Activated T-helper 1 cell treated with anti-CD3 and anti-CD28 coated beads, Interleukin-2, amount 50 U/mL, for 16 hours (primary cell): ENCODE measurements around the gene YTHDF2.

Experiments used
- DNase-seq, 2 donors: peaks; one replicate each; pipeline ENCODE4 v3.0.0-alpha.2; 2020; ENCODE audit warnings: low read depth in 1 of 2, low spot score in 1 of 2

The YTHDF2 gene

GRCh38 chr1:28796352-28797211, 59.8 kb downstream of the YTHDF2 start:
- no peak for DNase-seq

GRCh38 chr1:28800324-28800723, 63.6 kb downstream of the YTHDF2 start:
- no peak for DNase-seq

- DNase-seq: no peak
Observed at GRCh38 chr1:28801461-28801860, 64.7 kb downstream of the YTHDF2 start.

- DNase-seq: no peak
Observed at GRCh38 chr1:28803051-28803450, 66.3 kb downstream of the YTHDF2 start.

- DNase-seq: no peak
Observed at GRCh38 chr1:28803662-28804061, 66.9 kb downstream of the YTHDF2 start.

- no peak for DNase-seq
Observed at GRCh38 chr1:28804071-28804470, 67.3 kb downstream of the YTHDF2 start.

- no peak for DNase-seq
Observed at GRCh38 chr1:28807046-28807445, 70.3 kb downstream of the YTHDF2 start.

- DNase-seq: no peak
Observed at GRCh38 chr1:28807986-28808385, 71.2 kb downstream of the YTHDF2 start.

GRCh38 chr1:28811369-28811765, 74.6 kb downstream of the YTHDF2 start:
- no peak for DNase-seq

- no peak for DNase-seq
Observed at GRCh38 chr1:28811766-28812668, 75.3 kb downstream of the YTHDF2 start, which contains the start of gene OPRD1. TSS of gene OPRD1 (plus strand) at chr1:28812170. CDS start at chr1:28812384, 214 bp downstream.

- no peak for DNase-seq
Observed at GRCh38 chr1:28812669-28813468, 76.1 kb downstream of the YTHDF2 start.

GRCh38 chr1:28813931-28814465, 77.3 kb downstream of the YTHDF2 start:
- DNase-seq: no peak

GRCh38 chr1:28815533-28816185, 78.9 kb downstream of the YTHDF2 start:
- no peak for DNase-seq

GRCh38 chr1:28817133-28817532, 80.4 kb downstream of the YTHDF2 start:
- no peak for DNase-seq

GRCh38 chr1:28819020-28819419, 82.3 kb downstream of the YTHDF2 start:
- DNase-seq: no peak
